ENCODE measurements around the gene TFDP1.

- TF ChIP-seq CTCF (IDR thresholded peaks at IDR 0.05; ENCODE audit: insufficient read depth, low read length, poor library complexity, severe bottlenecking) (no peak), EZH2phosphoT487 (conservative IDR thresholded peaks at IDR 0.05; ENCODE audit: low read length) (no peak)
Measured at GRCh38 chr13:113666951-113667701, 82.6 kb downstream of the TFDP1 start, which contains the start of gene GRK1.
